Thyroid gland (tissue), 4 donors: Measurements from ENCODE around the gene COA5. TPM values are rescaled to one million over a fixed set of nuclear protein-coding genes. Genes with fewer than 3 reads are reported as not detected.

Experiments
- DNase-seq, 2 donors: peaks; one replicate each; pipeline ENCODE4 v3.0.0-alpha.2; 2019
- H3K27ac ChIP-seq, 3 donors: fragments of 200-600 bp; sonication (generic); 1 replicate in 2 of 3; 2 replicates in 1 of 3; pipeline ENCODE4 v1.5.1; 2016 to 2019; ENCODE audit warnings: mild to moderate bottlenecking in 1 of 3, moderate library complexity in 1 of 3
- H3K27me3 ChIP-seq: fragments of 200-600 bp; sonication (generic); one replicate; pipeline ENCODE4 v1.5.1; 2019
- H3K36me3 ChIP-seq, 2 donors: fragments of 200-600 bp; sonication (generic); one replicate each; pipeline ENCODE4 v1.5.1; 2016 to 2019
- H3K4me1 ChIP-seq, 2 donors: fragments of 200-600 bp; sonication (generic); one replicate each; pipeline ENCODE4 v1.5.1; 2017 to 2019
- H3K4me3 ChIP-seq, 3 donors: fragments of 200-600 bp; sonication (generic); replicated peaks in 1 of 3; 1 replicate in 2 of 3; 2 replicates in 1 of 3; pipeline ENCODE4 v1.5.1; 2016; ENCODE audit warnings: mild to moderate bottlenecking in 1 of 3
- H3K9me3 ChIP-seq: fragments of 200-600 bp; sonication (generic); one replicate; pipeline ENCODE4 v1.5.1; 2017
- POLR2A ChIP-seq, 2 donors: fragments of 450-650 bp; IDR thresholded peaks; one replicate each; pipeline ENCODE4 v1.6.1; 2017; ENCODE audit warnings: antibody characterized with exemption in 2 of 2, mild to moderate bottlenecking in 2 of 2, moderate library complexity in 1 of 2
- WGBS, 2 donors: methylation state at CpG; one replicate each; pipeline ENCODE4 v1.1.5; 2017; 5-methylcytosine and 5-hydroxymethylcytosine counted together
- intact Hi-C: fragments of 100-400 bp; cut with DNase I; formaldehyde crosslinking; loops from one replicate; pipeline ENCODE4 v1.15.1; 2023
- total RNA-seq, 4 donors: library from RNA; depleted of rRNA; stranded (reverse); fragments of >200 nt; gene quantifications; one replicate each; pipeline ENCODE4 v1.2.3, GENCODE V29; 2016
- TF ChIP-seq, protein P1 (sequence below), 6 experiments: fragments of 200-600 bp in 3 of 6; fragments of 450-650 bp in 3 of 6; sonication (generic) in 3 of 6; IDR thresholded peaks; one replicate each; pipeline ENCODE4 v1.5.1; 2016 to 2019; ENCODE audit warnings: antibody characterized with exemption in 6 of 6, mild to moderate bottlenecking in 2 of 6, inconsistent platforms in 1 of 6, moderate library complexity in 1 of 6

COA5 gene
- total RNA-seq, 4 donors from 2014 or later, result 51.5 to 68.3 (median 55.1) TPM

DNA sequence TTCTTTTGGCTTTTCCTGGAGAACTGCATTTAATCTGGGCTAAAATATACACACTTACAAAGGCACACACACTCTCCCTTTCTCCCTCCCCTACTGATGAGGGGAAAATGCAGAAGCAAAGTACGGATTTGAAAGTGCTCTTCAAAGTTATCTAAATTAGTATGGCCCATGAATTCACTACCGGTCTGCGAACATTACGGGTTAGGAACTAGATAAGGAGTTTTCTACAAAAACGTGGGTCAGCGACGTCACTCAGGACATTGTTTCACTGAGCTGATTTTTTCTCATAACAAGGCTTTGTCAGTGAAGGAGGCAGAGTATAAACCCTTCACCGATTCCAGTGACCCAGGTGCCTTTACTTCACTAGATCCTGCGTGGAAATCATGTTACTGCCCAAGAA is 47.3 kb downstream of the COA5 start:
- WGBS, 2 donors, result 60 to 76% methylated on average over 9 of the region's 9 CpGs
- intact Hi-C loops, result no loop called here
- Histone ChIP-seq H3K27me3 (no peaks in the 10 kb centered on the region), H3K27ac (peak overlapping the region in 2 of 3 donors; percentile 0 to 36), H3K4me1 (peaks cover 31 to 37% of the 10 kb centered on the region in 2 donors), H3K9me3 (no peaks in the 10 kb centered on the region), H3K4me3 (no peak overlapping the region), H3K36me3 (peaks cover 10 to 17% of the 10 kb centered on the region in 2 donors)
- DNase-seq, result no peak
- TF ChIP-seq, protein P1, sequence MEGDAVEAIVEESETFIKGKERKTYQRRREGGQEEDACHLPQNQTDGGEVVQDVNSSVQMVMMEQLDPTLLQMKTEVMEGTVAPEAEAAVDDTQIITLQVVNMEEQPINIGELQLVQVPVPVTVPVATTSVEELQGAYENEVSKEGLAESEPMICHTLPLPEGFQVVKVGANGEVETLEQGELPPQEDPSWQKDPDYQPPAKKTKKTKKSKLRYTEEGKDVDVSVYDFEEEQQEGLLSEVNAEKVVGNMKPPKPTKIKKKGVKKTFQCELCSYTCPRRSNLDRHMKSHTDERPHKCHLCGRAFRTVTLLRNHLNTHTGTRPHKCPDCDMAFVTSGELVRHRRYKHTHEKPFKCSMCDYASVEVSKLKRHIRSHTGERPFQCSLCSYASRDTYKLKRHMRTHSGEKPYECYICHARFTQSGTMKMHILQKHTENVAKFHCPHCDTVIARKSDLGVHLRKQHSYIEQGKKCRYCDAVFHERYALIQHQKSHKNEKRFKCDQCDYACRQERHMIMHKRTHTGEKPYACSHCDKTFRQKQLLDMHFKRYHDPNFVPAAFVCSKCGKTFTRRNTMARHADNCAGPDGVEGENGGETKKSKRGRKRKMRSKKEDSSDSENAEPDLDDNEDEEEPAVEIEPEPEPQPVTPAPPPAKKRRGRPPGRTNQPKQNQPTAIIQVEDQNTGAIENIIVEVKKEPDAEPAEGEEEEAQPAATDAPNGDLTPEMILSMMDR (IDR thresholded peaks at IDR 0.05), result no peak
- no peak for TF ChIP-seq POLR2A (IDR thresholded peaks at IDR 0.05)

DNA sequence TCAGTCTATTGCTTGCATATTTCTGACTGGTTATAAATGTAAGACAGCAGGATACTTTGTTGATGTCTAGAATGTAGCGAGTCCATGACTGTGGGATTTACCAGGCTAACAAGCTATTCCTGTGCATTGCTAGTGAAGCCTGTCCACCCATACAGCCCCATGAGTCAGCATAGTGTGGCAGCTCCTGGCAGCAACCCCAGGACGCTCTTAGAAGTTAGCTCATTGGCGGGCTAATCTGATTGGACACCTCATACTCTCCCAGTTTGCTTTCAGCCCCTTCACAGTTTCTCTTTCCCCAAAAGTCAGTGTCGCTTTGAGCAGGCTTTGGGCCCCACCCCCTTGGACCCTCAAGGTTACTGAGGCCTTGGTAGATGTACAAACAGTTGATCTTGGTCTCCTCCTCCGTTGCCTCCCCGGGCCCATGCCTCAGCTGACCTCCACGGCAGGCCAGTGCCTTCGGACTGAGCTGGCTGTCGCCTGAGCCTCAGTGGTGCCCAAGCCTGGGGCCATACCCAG is 48.0 kb downstream of the COA5 start:
- peaks cover 9 to 10% of the 10 kb centered on the region in 2 donors for H3K36me3 ChIP-seq
- intact Hi-C loops, result no loop called here

DNA sequence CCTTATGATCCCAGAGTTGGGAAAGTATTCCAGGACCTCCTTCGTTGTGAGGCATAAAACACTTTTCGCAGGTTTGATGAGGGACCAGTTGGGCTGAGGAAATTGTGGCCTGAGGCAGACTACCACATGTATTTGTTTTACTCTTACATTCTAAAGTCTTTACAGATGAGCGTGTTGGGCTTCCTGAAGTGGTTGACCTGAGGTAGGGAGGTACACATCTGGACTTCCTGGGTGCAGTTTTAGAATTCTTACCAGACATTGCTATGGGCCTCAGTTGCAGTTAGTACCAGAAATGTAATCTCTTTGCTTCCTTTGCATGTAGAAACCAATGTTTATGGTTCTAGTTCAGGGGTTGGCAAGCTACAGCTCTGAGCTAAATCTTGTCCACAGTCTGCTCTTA is 48.7 kb downstream of the COA5 start:
- peaks cover 3 to 13% of the 10 kb centered on the region in 2 donors for H3K36me3 ChIP-seq
- H3K27ac ChIP-seq, result no peak overlapping the region
- intact Hi-C loops, result no loop called here
- no peak for DNase-seq
- no peak overlapping the region for H3K4me3 ChIP-seq
- no peaks in the 10 kb centered on the region for H3K9me3 ChIP-seq
- 84 to 90% methylated on average over 3 of the region's 3 CpGs for WGBS, 2 donors
- no peaks in the 10 kb centered on the region for H3K27me3 ChIP-seq
- TF ChIP-seq, protein P1 (IDR thresholded peaks at IDR 0.05), result no peak
- TF ChIP-seq POLR2A (IDR thresholded peaks at IDR 0.05), result no peak
- peaks cover 31 to 37% of the 10 kb centered on the region in 2 donors for H3K4me1 ChIP-seq

More for the DNA sequence above, 48.0 kb downstream of the COA5 start:
- WGBS, 2 donors, result 85 to 87% methylated on average over 6 to 9 of the region's 9 CpGs
- peak; percentile 50 to 59 for DNase-seq
- H3K27ac ChIP-seq, result peak overlapping the region in 1 of 3 donors; percentile 36
- no peaks in the 10 kb centered on the region for H3K9me3 ChIP-seq
- H3K27me3 ChIP-seq, result no peaks in the 10 kb centered on the region
- TF ChIP-seq, protein P1 (IDR thresholded peaks at IDR 0.05), result no peak
- no peak for TF ChIP-seq POLR2A (IDR thresholded peaks at IDR 0.05)
- H3K4me1 ChIP-seq, result peaks cover 31 to 37% of the 10 kb centered on the region in 2 donors
- H3K4me3 ChIP-seq, result no peak overlapping the region

DNA sequence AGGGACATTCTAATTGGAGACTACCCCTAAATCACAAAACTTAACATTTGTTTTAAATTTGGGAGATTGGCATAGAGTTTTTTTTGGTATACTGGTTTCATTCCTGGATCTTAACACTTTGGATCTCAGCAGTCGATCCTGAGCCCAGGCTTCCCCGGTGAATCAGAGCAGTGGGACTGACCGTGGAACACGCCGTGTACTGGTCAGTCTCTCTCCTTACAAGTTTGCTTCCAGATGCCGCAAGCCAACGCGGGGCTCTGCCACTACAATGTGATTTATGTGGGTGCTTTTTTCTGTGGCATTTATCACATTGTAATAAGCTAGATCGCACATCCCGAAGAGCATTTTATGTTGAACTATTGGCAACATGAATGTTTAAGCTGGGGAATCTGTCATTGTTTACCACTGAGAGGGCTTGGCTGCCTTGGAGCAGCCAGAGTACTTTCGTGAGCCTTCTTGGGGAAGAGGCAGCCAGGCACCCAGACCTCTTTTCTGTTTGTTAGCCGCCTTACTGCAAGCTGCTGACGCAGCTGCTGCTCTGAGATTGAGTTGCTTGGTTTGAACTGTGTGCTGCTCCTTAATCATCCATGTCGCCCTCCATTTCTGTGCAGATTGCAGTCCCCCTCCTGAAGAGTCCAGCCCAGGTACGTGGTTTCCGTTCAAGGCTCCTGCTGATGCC is 49.3 kb downstream of the COA5 start:
- H3K36me3 ChIP-seq, result peaks cover 2 to 18% of the 10 kb centered on the region in 2 donors

More for the DNA sequence above, 49.3 kb downstream of the COA5 start:
- Histone ChIP-seq H3K27ac (no peak overlapping the region), H3K4me1 (peaks cover 31 to 37% of the 10 kb centered on the region in 2 donors), H3K4me3 (no peak overlapping the region), H3K27me3 (no peaks in the 10 kb centered on the region), H3K9me3 (no peaks in the 10 kb centered on the region)
- TF ChIP-seq POLR2A (IDR thresholded peaks at IDR 0.05), result no peak
- TF ChIP-seq, protein P1 (IDR thresholded peaks at IDR 0.05), result no peak
- intact Hi-C loops, result no loop called here
- WGBS, 2 donors, result 95 to 96% methylated on average over 15 to 16 of the region's 16 CpGs
- no peak for DNase-seq
